Measurements from ENCODE around the gene NFIC.

Gene NFIC

GRCh38 chr19:3462991-3463713, 96.8 kb downstream of the NFIC start:
- Histone ChIP-seq H4K20me1 (ENCODE audit: insufficient read depth, low read length) (peaks cover 4% of the 10 kb centered on the region; the same call in 1 of the 2 replicates), H2AFZ (ENCODE audit: low read depth, low read length) (no peak overlapping the region), H3K9ac (ENCODE audit: low read depth, low read length) (no peak overlapping the region), H3K4me3 (ENCODE audit: low read depth in 1 of 2, low read length in 2 of 2) (no peak overlapping the region), H3K79me2 (ENCODE audit: insufficient read depth, low read length) (no peaks in the 10 kb centered on the region), H3K27ac (ENCODE audit: low read length) (no peak overlapping the region), H3K4me1 (ENCODE audit: insufficient read depth, low read length) (no peaks in the 10 kb centered on the region), H3K4me2 (ENCODE audit: insufficient read depth, low read length) (no peak overlapping the region), H3K9me3 (ENCODE audit: insufficient read depth, low read length, severe bottlenecking) (peaks cover 4% of the 10 kb centered on the region), H3K36me3 (ENCODE audit: insufficient read depth, low read length) (peaks cover 22% of the 10 kb centered on the region), H3K27me3 (ENCODE audit: insufficient read depth, low read length, poor library complexity) (no peaks in the 10 kb centered on the region)
- TF ChIP-seq EZH2 (IDR thresholded peaks at IDR 0.05; ENCODE audit: borderline replicate concordance, low read depth, low read length, severe bottlenecking): no peak
- TF ChIP-seq, protein P1, sequence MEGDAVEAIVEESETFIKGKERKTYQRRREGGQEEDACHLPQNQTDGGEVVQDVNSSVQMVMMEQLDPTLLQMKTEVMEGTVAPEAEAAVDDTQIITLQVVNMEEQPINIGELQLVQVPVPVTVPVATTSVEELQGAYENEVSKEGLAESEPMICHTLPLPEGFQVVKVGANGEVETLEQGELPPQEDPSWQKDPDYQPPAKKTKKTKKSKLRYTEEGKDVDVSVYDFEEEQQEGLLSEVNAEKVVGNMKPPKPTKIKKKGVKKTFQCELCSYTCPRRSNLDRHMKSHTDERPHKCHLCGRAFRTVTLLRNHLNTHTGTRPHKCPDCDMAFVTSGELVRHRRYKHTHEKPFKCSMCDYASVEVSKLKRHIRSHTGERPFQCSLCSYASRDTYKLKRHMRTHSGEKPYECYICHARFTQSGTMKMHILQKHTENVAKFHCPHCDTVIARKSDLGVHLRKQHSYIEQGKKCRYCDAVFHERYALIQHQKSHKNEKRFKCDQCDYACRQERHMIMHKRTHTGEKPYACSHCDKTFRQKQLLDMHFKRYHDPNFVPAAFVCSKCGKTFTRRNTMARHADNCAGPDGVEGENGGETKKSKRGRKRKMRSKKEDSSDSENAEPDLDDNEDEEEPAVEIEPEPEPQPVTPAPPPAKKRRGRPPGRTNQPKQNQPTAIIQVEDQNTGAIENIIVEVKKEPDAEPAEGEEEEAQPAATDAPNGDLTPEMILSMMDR (IDR thresholded peaks at IDR 0.05; ENCODE audit: borderline replicate concordance, extremely low read depth, low read length, poor library complexity, severe bottlenecking): no peak
- ATAC-seq (ENCODE audit: insufficient read depth, low read depth): no peak
- no peak for DNase-seq

DNA sequence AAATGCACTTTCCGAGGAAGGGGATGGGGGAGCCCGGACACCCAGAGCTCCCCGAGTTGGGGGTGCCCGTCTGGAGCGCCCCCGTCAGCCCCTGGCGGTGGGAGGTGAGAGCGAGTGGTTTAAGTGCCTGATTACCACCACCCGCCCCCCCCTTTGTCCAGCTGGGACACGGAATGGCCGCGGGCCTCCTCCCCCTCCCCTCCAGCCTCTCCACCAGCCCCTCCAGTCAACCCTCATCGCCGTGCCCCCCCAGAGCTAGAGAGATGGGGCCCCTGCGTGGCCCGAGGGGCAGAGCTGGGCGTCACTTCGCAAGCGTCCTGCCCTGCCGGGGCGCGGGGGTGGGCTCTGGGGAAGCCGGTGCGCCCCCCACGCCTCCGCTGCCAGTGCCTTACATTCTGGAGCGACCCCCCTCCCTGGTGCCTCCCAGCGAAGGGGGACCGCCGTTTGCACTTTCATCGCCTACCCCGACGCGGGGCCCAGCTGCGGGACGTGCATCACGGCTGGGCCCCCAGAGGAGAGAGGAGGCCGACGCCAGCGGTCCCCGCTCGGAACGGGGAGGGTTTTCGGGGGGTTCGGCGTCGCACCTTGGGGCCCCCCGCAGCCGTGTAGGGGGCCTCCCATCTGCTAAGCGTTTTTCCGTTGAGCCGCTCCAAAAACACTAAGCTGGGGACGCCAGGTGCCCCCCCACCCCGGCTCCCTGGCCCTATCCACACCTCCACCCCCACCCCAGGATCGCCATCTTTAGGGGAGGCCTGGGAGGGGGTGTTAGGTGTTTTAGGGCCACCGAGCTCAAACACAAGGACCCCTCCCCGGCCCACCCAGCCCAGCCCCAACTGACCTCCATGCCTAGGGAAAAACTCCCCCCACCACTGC, 97.6 kb downstream of the NFIC start:
- Histone ChIP-seq H2AFZ (ENCODE audit: low read depth, low read length) (no peak overlapping the region), H3K9ac (ENCODE audit: low read depth, low read length) (no peak overlapping the region), H4K20me1 (ENCODE audit: insufficient read depth, low read length) (peaks cover under 1% of the 10 kb centered on the region; the same call in 1 of the 2 replicates), H3K79me2 (ENCODE audit: insufficient read depth, low read length) (no peaks in the 10 kb centered on the region), H3K4me1 (ENCODE audit: insufficient read depth, low read length) (no peaks in the 10 kb centered on the region), H3K36me3 (ENCODE audit: insufficient read depth, low read length) (peaks cover 22% of the 10 kb centered on the region), H3K27me3 (ENCODE audit: insufficient read depth, low read length, poor library complexity) (no peaks in the 10 kb centered on the region), H3K9me3 (ENCODE audit: insufficient read depth, low read length, severe bottlenecking) (peaks cover 4% of the 10 kb centered on the region), H3K27ac (ENCODE audit: low read length) (no peak overlapping the region), H3K4me3 (ENCODE audit: low read depth in 1 of 2, low read length in 2 of 2) (no peak overlapping the region), H3K4me2 (ENCODE audit: insufficient read depth, low read length) (no peak overlapping the region)
- DNase-seq (no peak), ATAC-seq (ENCODE audit: insufficient read depth, low read depth) (no peak)
- TF ChIP-seq EZH2 (IDR thresholded peaks at IDR 0.05; ENCODE audit: borderline replicate concordance, low read depth, low read length, severe bottlenecking): no peak
- TF ChIP-seq, protein P1 (IDR thresholded peaks at IDR 0.05; ENCODE audit: borderline replicate concordance, extremely low read depth, low read length, poor library complexity, severe bottlenecking): no peak

GRCh38 chr19:3464587-3465235, 98.3 kb downstream of the NFIC start:
- Histone ChIP-seq H3K9ac (ENCODE audit: low read depth, low read length) (no peak overlapping the region), H3K9me3 (ENCODE audit: insufficient read depth, low read length, severe bottlenecking) (peaks cover 4% of the 10 kb centered on the region), H3K79me2 (ENCODE audit: insufficient read depth, low read length) (no peaks in the 10 kb centered on the region), H3K36me3 (ENCODE audit: insufficient read depth, low read length) (peaks cover 14% of the 10 kb centered on the region), H4K20me1 (ENCODE audit: insufficient read depth, low read length) (0 out of 2 replicates have a peak, but pooled peaks cover 2% of the 10 kb centered on the region), H3K27me3 (ENCODE audit: insufficient read depth, low read length, poor library complexity) (no peaks in the 10 kb centered on the region), H3K4me2 (ENCODE audit: insufficient read depth, low read length) (no peak overlapping the region), H3K4me3 (ENCODE audit: low read depth in 1 of 2, low read length in 2 of 2) (no peak overlapping the region), H3K4me1 (ENCODE audit: insufficient read depth, low read length) (no peaks in the 10 kb centered on the region), H3K27ac (ENCODE audit: low read length) (no peak overlapping the region), H2AFZ (ENCODE audit: low read depth, low read length) (no peak overlapping the region)
- no peak for TF ChIP-seq EZH2 (IDR thresholded peaks at IDR 0.05; ENCODE audit: borderline replicate concordance, low read depth, low read length, severe bottlenecking)
- TF ChIP-seq, protein P1 (IDR thresholded peaks at IDR 0.05; ENCODE audit: borderline replicate concordance, extremely low read depth, low read length, poor library complexity, severe bottlenecking): no peak
- DNase-seq (no peak), ATAC-seq (ENCODE audit: insufficient read depth, low read depth) (no peak)

Data from DND-41 (cell line).